Endothelial cell of umbilical vein (primary cell): Measurements from ENCODE around the gene MFGE8. TPM values are rescaled to one million over a fixed set of nuclear protein-coding genes. Genes with fewer than 3 reads are reported as not detected.

Experiments used
- BruUV-seq: library from RNA; stranded (reverse); fragments of 400-500 nt; replicated peaks from 2 replicates; lab custom pipeline; 2021; lab: Mats Ljungman, UMichigan
- CTCF ChIA-PET: fragments of 300-600, 350-600 bp; sonication (Branson Sonifier 250); formaldehyde crosslinking; loops from one replicate; lab custom pipeline; 2021; ENCODE audit warnings: antibody characterized with exemption, inconsistent platforms; lab: Charles Lee
- POLR2A ChIA-PET: fragments of 300-600, 350-600 bp; sonication (Branson Sonifier 250); formaldehyde crosslinking; loops from one replicate; lab custom pipeline; 2021; ENCODE audit warnings: antibody characterized with exemption, inconsistent platforms; lab: Charles Lee
- DNase-seq: peaks from one replicate; pipeline ENCODE4 v3.0.0-alpha.2; 2011; ENCODE audit warnings: low read depth, low spot score
- FAIRE-seq: peaks from 2 replicates; lab custom pipeline; 2011; peaks lifted over from hg19 to GRCh38; lab: Jason Lieb, UNC
- H2AFZ ChIP-seq: 2 replicates; pipeline ENCODE4 v1.6.0; 2012; ENCODE audit warnings: low read depth, low read length, control low read depth, inconsistent platforms
- H3K27ac ChIP-seq: 2 replicates; pipeline ENCODE4 v1.5.1; 2011; ENCODE audit warnings: low read depth, mild to moderate bottlenecking, control low read depth, low read length, moderate library complexity; ENCODE audit not compliant: insufficient read depth
- H3K27me3 ChIP-seq, 2 experiments: 2 replicates each; pipeline versions ENCODE4 v1.6.0 to v1.6.1; 2011; ENCODE audit warnings: low read length in 2 of 2, mixed read lengths in 1 of 2; ENCODE audit not compliant: control insufficient read depth in 2 of 2, insufficient read depth in 2 of 2
- H3K36me3 ChIP-seq, 2 experiments: 2 replicates in 1 of 2; 3 replicates in 1 of 2; pipeline ENCODE4 v1.5.1; 2011; ENCODE audit warnings: low read length in 2 of 2, mild to moderate bottlenecking in 1 of 2, moderate library complexity in 1 of 2; ENCODE audit not compliant: control insufficient read depth in 2 of 2, insufficient read depth in 2 of 2; ENCODE audit errors: extremely low read depth in 1 of 2
- H3K4me1 ChIP-seq: 3 replicates; pipeline ENCODE4 v1.5.1; 2011; ENCODE audit warnings: mild to moderate bottlenecking, low read length; ENCODE audit not compliant: control insufficient read depth, insufficient read depth; ENCODE audit errors: extremely low read depth
- H3K4me2 ChIP-seq: 2 replicates; pipeline ENCODE4 v1.6.1; 2011; ENCODE audit warnings: low read length, control low read depth, mixed read lengths; ENCODE audit not compliant: insufficient read depth
- H3K4me3 ChIP-seq, 3 experiments: fragments of 200-600 bp in 1 of 3; sonication (generic), shearing (Covaris generic) in 1 of 3; replicated peaks in 1 of 3; 2 replicates each; pipeline ENCODE4 v1.5.1; 2011 to 2016; ENCODE audit warnings: control low read depth in 3 of 3, low read length in 3 of 3, mild to moderate bottlenecking in 2 of 3, inconsistent platforms in 1 of 3, low read depth in 1 of 3, moderate library complexity in 1 of 3; ENCODE audit not compliant: insufficient read depth in 1 of 3
- H3K79me2 ChIP-seq: 2 replicates; pipeline ENCODE4 v1.6.0; 2012; ENCODE audit warnings: low read length, inconsistent platforms; ENCODE audit not compliant: control insufficient read depth, insufficient read depth
- H3K9ac ChIP-seq: replicated peaks from 2 replicates; pipeline ENCODE3; 2011; ENCODE audit warnings: low read length, control low read depth; ENCODE audit not compliant: insufficient read depth; ENCODE audit errors: extremely low read depth
- H3K9me1 ChIP-seq: replicated peaks from 3 replicates; pipeline ENCODE4 v1.6.0; 2011; ENCODE audit warnings: mild to moderate bottlenecking, low read length; ENCODE audit not compliant: control insufficient read depth, insufficient read depth; ENCODE audit errors: extremely low read depth
- H3K9me3 ChIP-seq: replicated peaks from 2 replicates; pipeline ENCODE4 v1.5.1; 2012; ENCODE audit warnings: low read length, inconsistent platforms; ENCODE audit not compliant: control insufficient read depth, insufficient read depth
- H4K20me1 ChIP-seq: replicated peaks from 2 replicates; pipeline ENCODE3; 2011; ENCODE audit warnings: mild to moderate bottlenecking, low read length; ENCODE audit not compliant: control insufficient read depth, insufficient read depth; ENCODE audit errors: extremely low read depth
- EZH2 ChIP-seq: IDR thresholded peaks from 2 replicates; pipeline ENCODE4 v1.6.1; 2012; ENCODE audit warnings: borderline replicate concordance, low read depth, mild to moderate bottlenecking, moderate library complexity, low read length, inconsistent platforms; ENCODE audit not compliant: severe bottlenecking
- FOS ChIP-seq: IDR thresholded peaks from 2 replicates; pipeline ENCODE4 v1.6.1; 2011; ENCODE audit warnings: mild to moderate bottlenecking, low read length, moderate library complexity, borderline replicate concordance; ENCODE audit not compliant: insufficient read depth
- GATA2 ChIP-seq: IDR thresholded peaks from 2 replicates; pipeline ENCODE4 v1.7.0; 2011; ENCODE audit warnings: low read depth, mild to moderate bottlenecking, moderate library complexity, mixed read lengths, low read length; ENCODE audit not compliant: insufficient read length, insufficient read depth
- JUN ChIP-seq: IDR thresholded peaks from 2 replicates; pipeline ENCODE4 v1.6.1; 2011; ENCODE audit warnings: borderline replicate concordance, low read depth; ENCODE audit not compliant: insufficient read length, insufficient read depth
- MYC ChIP-seq: IDR thresholded peaks from one replicate; pipeline ENCODE4 v1.6.1; 2011; ENCODE audit warnings: mild to moderate bottlenecking, low read depth, low read length
- POLR2A ChIP-seq: IDR thresholded peaks from 2 replicates; pipeline ENCODE4 v1.6.1; 2012; ENCODE audit warnings: low read depth, mild to moderate bottlenecking, control low read depth, low read length
- POLR2AphosphoS5 ChIP-seq: IDR thresholded peaks from 2 replicates; pipeline ENCODE4 v1.6.1; 2012; ENCODE audit warnings: low read depth, mild to moderate bottlenecking, control low read depth, low read length, moderate library complexity; ENCODE audit not compliant: insufficient read depth
- dilution Hi-C: fragments of 300-500 bp; cut with MboI; formaldehyde crosslinking; loops from one replicate; pipeline ENCODE4 v1.15.0; 2019; ENCODE audit warnings: low sequenced_read_pairs; ENCODE audit not compliant: extremely low pct_ligation_motif_present
- intact Hi-C: fragments of 100-400 bp; cut with micrococcal nuclease; formaldehyde crosslinking; loops from one replicate; pipeline ENCODE4 v1.10.0; 2022
- polyA plus RNA-seq, 4 experiments: library from polyadenylated mRNA; depleted of rRNA in 3 of 4; stranded (reverse) in 3 of 4; unstranded in 1 of 4; fragments of >200 nt; gene quantifications; 2 replicates each; pipeline versions ENCODE4 v1.2.1 to v1.2.3, GENCODE V29; 2011 to 2012; ENCODE audit warnings: missing spikeins in 1 of 4
- total RNA-seq: library from RNA; stranded (reverse); gene quantifications from 2 replicates; pipeline ENCODE4 v1.2.3, GENCODE V29; 2021
- TF ChIP-seq, protein P1 (sequence below), 2 donors: IDR thresholded peaks; 1 replicate in 1 of 2; 2 replicates in 1 of 2; pipeline ENCODE4 v1.5.1; 2011; ENCODE audit warnings: low read length in 2 of 2, mild to moderate bottlenecking in 2 of 2, moderate library complexity in 2 of 2, control low read depth in 1 of 2, inconsistent platforms in 1 of 2, low read depth in 1 of 2; ENCODE audit not compliant: insufficient read depth in 1 of 2; ENCODE audit errors: extremely low read depth in 1 of 2
- TF ChIP-seq, protein P2 (sequence below): IDR thresholded peaks from 2 replicates; pipeline ENCODE4 v1.6.1; 2011; ENCODE audit not compliant: insufficient read depth, insufficient read length

MFGE8 gene
- total and polyA plus RNA-seq, 2 donors (not counting 3 experiments of a cell fraction or from before 2014, with no cell fraction given) = 108 to 117 TPM

DNA sequence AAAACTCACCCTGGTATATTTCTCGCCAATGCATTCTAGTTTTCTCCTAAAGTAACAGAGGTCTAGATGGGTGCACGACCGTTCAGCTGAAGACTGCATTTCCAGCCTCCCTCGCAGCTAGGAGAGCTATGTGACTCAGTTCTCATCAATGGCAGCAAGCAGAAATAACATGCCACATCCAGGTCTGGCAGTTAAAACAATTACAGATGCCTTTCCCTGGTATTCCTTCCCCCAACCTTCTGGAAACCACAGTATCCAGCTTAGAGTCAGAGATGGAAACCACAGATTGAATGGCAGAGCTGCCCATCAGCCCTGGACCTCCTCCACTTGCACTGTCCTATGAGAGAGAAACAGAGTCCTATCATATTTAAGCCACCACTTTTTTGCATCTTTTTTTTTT, 22.7 kb downstream of the MFGE8 start:
- Histone ChIP-seq H3K9ac (no peak overlapping the region), H3K4me3 (no peak overlapping the region), H3K27me3 (no peaks in the 10 kb centered on the region), H2AFZ (no peak overlapping the region), H3K9me1 (no peaks in the 10 kb centered on the region), H3K9me3 (no peaks in the 10 kb centered on the region), H3K4me1 (peaks cover 12% of the 10 kb centered on the region), H3K4me2 (no peak overlapping the region), H3K36me3 (peaks cover 0 to 4% of the 10 kb centered on the region in 2 experiments), H4K20me1 (no peaks in the 10 kb centered on the region), H3K27ac (no peak overlapping the region), H3K79me2 (no peaks in the 10 kb centered on the region)
- ChIA-PET CTCF (interaction anchor here (4.3 kb wide), 1 partner anchor 12 kb away, joined by 24 read pairs; no protein-coding TSS in a partner anchor), POLR2A (no interaction called here)
- intact Hi-C loops (no loop called here), dilution Hi-C loops (no loop called here)
- no peak for FAIRE-seq
- no TSS peak for BruUV-seq
- no peak for TF ChIP-seq JUN
- TF ChIP-seq, protein P1, sequence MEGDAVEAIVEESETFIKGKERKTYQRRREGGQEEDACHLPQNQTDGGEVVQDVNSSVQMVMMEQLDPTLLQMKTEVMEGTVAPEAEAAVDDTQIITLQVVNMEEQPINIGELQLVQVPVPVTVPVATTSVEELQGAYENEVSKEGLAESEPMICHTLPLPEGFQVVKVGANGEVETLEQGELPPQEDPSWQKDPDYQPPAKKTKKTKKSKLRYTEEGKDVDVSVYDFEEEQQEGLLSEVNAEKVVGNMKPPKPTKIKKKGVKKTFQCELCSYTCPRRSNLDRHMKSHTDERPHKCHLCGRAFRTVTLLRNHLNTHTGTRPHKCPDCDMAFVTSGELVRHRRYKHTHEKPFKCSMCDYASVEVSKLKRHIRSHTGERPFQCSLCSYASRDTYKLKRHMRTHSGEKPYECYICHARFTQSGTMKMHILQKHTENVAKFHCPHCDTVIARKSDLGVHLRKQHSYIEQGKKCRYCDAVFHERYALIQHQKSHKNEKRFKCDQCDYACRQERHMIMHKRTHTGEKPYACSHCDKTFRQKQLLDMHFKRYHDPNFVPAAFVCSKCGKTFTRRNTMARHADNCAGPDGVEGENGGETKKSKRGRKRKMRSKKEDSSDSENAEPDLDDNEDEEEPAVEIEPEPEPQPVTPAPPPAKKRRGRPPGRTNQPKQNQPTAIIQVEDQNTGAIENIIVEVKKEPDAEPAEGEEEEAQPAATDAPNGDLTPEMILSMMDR (IDR thresholded peaks at IDR 0.05; ENCODE audit: extremely low read depth in 1 of 2, insufficient read depth in 1 of 2, low read depth in 1 of 2, low read length in 2 of 2) = no peak
- no peak for TF ChIP-seq POLR2A
- no peak for TF ChIP-seq GATA2
- TF ChIP-seq POLR2AphosphoS5 = no peak
- TF ChIP-seq, protein P2, sequence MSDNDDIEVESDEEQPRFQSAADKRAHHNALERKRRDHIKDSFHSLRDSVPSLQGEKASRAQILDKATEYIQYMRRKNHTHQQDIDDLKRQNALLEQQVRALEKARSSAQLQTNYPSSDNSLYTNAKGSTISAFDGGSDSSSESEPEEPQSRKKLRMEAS = no peak
- no peak for TF ChIP-seq FOS
- no peak for TF ChIP-seq EZH2
- no peak for TF ChIP-seq MYC
- DNase-seq = no peak
